ACC112 (cell line): ENCODE measurements around the gene CPT1C.

ENCODE experiments used
- H2AFZ ChIP-seq: fragments of 200-600 bp; sonication (generic); one replicate; pipeline ENCODE4 v1.6.0; 2017; ENCODE audit warnings: antibody characterized with exemption, low read length; ENCODE audit not compliant: unreplicated experiment
- H3K27ac ChIP-seq: fragments of 200-600 bp; sonication (generic); 2 replicates; pipeline ENCODE4 v1.5.1; 2014; ENCODE audit warnings: low read depth, mild to moderate bottlenecking, antibody characterized with exemption, low read length, moderate library complexity
- H3K27me3 ChIP-seq: fragments of 200-600 bp; sonication (generic); 2 replicates; pipeline ENCODE4 v1.6.1; 2014; ENCODE audit warnings: mild to moderate bottlenecking, antibody characterized with exemption, low read length, moderate library complexity, mixed read lengths; ENCODE audit not compliant: insufficient read depth
- H3K36me3 ChIP-seq: fragments of 200-600 bp; sonication (generic); 2 replicates; pipeline ENCODE4 v1.6.1; 2016; ENCODE audit warnings: mild to moderate bottlenecking, antibody characterized with exemption, low read length, moderate library complexity, mixed read lengths; ENCODE audit not compliant: insufficient read depth
- H3K4me1 ChIP-seq: fragments of 200-600 bp; sonication (generic); one replicate; pipeline ENCODE4 v1.6.1; 2016; ENCODE audit warnings: low read length, mixed read lengths; ENCODE audit not compliant: insufficient read depth, unreplicated experiment, control insufficient read depth
- H3K4me3 ChIP-seq: fragments of 200-600 bp; sonication (generic); 2 replicates; pipeline ENCODE4 v1.5.1; 2014; ENCODE audit warnings: mild to moderate bottlenecking, low read depth, low read length
- H3K79me2 ChIP-seq: fragments of 200-600 bp; sonication (generic); one replicate; pipeline ENCODE4 v1.6.0; 2016; ENCODE audit warnings: low read length; ENCODE audit not compliant: control insufficient read depth, unreplicated experiment, insufficient read depth

The CPT1C gene

DNA sequence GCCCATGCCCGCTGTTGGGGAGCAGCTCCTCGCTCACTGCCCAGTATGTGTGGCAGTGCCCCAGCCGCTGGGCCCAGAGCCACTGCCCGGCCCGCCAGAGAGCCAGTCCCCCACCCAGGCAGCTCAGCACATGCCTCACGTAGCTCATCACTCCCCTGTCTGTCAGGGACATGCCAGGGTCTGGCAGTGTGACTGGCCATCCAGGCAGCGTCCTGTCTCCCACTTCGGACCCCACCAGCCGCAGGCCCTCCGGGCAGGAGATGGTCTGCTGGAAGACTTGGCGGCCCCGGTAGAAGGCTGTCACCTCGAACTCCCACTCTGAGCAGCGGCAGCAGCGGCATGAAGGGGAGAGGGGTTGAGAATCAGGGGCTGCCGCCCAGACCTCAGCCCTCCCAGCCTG, 28.9 kb upstream of the CPT1C start:
- Histone ChIP-seq H3K4me1 (peaks cover 4% of the 10 kb centered on the region), H3K27me3 (no peaks in the 10 kb centered on the region), H3K27ac (no peak overlapping the region), H3K36me3 (0 out of 2 replicates have a peak, but pooled peaks cover 3% of the 10 kb centered on the region), H2AFZ (no peak overlapping the region), H3K4me3 (no peak overlapping the region), H3K79me2 (peaks cover 13% of the 10 kb centered on the region)

DNA sequence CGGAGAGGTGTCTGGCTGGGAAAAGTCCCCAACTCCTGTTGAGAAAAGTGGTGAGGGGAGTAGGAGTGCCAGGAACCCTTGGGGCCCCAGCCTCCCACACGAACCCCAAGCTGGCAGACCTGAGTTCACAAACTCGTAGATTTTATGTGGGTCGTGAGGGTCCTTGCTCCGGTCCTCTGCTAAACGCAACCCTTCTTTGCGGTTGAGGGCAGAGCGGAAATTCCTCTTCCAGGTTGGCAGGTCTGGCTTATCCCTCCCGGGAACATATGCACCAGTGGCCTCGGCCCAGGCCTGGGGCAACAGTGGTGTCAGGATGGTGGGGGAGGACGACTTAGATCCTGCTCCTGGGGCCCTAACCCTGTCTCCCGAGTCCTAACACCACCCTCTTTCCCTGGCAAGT, 27.7 kb upstream of the CPT1C start:
- Histone ChIP-seq H2AFZ (no peak overlapping the region), H3K4me1 (peaks cover 4% of the 10 kb centered on the region), H3K79me2 (peaks cover 16% of the 10 kb centered on the region), H3K36me3 (0 out of 2 replicates have a peak, but pooled peaks cover 3% of the 10 kb centered on the region), H3K27ac (no peak overlapping the region), H3K27me3 (no peaks in the 10 kb centered on the region), H3K4me3 (no peak overlapping the region)

DNA sequence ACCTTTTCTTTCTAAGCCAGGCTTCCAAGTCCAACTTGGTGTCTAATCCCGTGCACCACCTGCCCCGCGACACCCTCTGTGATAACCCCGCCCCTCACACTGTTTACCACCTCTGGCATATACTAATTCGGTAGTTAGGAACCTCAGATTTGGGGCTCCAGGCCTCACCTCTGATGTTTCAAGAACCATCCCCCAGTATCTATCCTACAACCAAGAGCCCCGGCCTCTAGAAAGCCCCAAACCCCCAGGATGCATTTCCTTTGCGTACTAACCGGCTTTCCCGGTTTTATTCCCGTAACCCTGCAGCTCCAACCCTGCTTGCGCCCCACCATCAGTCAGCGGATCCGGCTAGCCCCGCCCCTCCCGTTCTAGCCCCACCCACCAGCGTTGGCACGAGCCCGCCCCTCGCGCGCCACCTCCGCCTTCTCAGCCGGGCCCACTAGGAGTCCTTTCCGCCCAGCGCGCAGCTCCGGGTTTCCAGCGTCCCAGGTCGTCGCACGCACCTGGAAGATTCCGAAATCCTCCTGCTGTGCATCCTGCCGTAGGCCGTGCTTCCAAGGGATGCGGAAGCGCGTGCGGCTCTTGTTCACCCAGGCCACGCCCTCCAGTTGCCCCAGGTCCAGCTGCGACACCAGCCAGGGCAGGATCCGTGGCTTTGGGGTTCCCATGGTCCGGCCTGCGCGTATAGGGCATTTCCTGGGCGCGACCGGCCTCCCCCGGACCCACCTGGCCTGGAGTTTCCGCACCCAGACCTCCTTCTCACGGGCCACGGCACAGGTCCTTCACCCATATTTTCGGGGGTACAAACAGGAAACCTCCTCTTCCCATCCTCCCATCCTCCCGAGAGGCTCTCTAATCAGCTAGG, 26.5 kb upstream of the CPT1C start:
- Histone ChIP-seq H3K4me3 (peak overlapping the region; percentile 90), H3K36me3 (0 out of 2 replicates have a peak, but pooled peaks cover 3% of the 10 kb centered on the region), H3K79me2 (peaks cover 16% of the 10 kb centered on the region), H3K27me3 (no peaks in the 10 kb centered on the region), H3K27ac (peak overlapping the region; percentile 45), H2AFZ (no peak overlapping the region), H3K4me1 (peaks cover 4% of the 10 kb centered on the region)

DNA sequence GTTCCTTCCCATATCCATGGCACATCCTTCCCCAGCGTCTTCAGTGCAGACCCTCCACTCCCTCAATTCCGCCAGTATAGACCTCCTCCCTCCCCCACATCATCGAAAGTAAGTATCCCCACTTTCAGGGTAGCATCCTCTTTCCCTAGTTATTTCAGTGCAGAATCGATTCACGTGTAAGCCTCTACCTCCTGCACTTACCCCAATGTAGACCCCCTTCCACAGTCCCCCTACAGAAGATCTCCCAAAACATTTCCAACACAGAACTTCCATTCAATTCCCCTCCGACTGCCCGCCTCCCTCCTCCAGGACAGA, 25.9 kb upstream of the CPT1C start:
- Histone ChIP-seq H3K27ac (peak overlapping the region; percentile 45), H3K4me1 (peaks cover 4% of the 10 kb centered on the region), H3K36me3 (0 out of 2 replicates have a peak, but pooled peaks cover 3% of the 10 kb centered on the region), H2AFZ (no peak overlapping the region), H3K79me2 (peaks cover 16% of the 10 kb centered on the region), H3K27me3 (no peaks in the 10 kb centered on the region), H3K4me3 (peak overlapping the region; percentile 90)

DNA sequence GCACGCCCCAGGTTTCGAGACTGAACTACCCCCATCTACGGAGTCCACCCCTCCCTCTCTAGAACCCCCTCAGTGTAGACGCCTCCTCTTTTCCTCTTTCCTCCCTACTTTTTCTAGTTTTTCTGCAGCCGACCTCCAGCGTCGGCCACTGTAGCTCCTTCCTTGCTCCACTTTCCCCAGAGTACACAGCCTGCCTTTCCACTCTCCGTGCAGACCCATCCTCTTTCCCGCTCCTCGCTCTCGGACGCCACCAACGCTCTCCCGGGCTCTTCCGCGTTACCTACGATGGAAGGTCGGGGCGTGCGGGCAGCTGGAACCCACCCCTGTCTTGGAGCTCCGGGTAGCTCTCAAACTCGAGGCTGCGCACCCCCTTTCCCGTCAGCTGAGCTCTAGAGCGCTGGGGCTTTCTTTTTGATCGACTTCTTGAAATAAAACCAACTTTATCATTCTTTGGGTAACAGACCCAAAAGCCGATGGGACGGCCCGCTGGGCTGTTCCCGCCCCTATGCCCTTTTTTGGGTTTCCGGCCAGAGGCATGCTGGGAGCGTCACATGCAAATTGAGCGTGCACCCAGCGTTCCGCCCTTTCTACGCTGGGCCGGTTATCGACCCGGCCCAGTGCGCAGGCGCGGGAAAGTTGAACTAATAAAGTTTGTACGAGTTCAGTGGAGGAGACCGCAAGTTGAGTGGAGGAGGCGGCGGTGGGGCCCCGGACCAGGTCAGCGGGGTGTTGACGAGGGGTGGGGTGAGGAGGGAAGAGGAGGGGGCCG, 25.4 kb upstream of the CPT1C start, which contains the start of the genes BCL2L12 and IRF3:
Gene BCL2L12 (plus strand): TSS at position 583 of the 769 bp plus-strand sequence. CDS start 760 bp downstream, outside the sequence.
Gene IRF3 (minus strand): TSS at position 507 of the 769 bp plus-strand sequence. CDS start 1,019 bp downstream, outside the sequence.
- 0 out of 2 replicates have a peak, but pooled peaks cover 3% of the 10 kb centered on the region for H3K36me3 ChIP-seq

DNA sequence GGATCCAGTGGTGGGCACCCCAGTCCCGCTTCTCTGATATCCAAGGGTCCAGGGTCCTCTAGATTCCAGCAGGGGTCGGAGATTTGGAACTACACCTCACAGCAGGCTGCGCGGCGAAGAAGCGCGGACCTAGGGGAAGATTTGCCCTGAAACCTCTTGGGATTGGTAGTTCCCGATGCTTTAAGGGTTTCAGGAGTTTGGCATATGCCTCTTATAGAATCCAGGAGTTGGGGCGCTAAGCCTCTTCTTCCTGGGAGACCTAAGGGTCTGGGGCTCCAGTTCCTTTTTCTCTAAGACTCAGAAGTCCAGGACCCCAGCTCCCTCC, 24.8 kb upstream of the CPT1C start:
- Histone ChIP-seq H3K27ac (no peak overlapping the region), H3K4me3 (peak overlapping the region; percentile 90), H3K4me1 (peaks cover 4% of the 10 kb centered on the region), H3K36me3 (0 out of 2 replicates have a peak, but pooled peaks cover 2% of the 10 kb centered on the region), H3K27me3 (no peaks in the 10 kb centered on the region), H3K79me2 (peaks cover 16% of the 10 kb centered on the region), H2AFZ (no peak overlapping the region)

More for the DNA sequence above, 25.4 kb upstream of the CPT1C start, which contains the start of the genes BCL2L12 and IRF3:
- H3K27ac ChIP-seq: peak within 1 kb of the TSS; percentile 45
- H3K27me3 ChIP-seq: no peaks in the 10 kb centered on the region
- peaks cover 16% of the 10 kb centered on the region for H3K79me2 ChIP-seq
- peaks cover 4% of the 10 kb centered on the region for H3K4me1 ChIP-seq
- H3K4me3 ChIP-seq: peak within 1 kb of the TSS; percentile 90
- H2AFZ ChIP-seq: no peak within 1 kb of the TSS

DNA sequence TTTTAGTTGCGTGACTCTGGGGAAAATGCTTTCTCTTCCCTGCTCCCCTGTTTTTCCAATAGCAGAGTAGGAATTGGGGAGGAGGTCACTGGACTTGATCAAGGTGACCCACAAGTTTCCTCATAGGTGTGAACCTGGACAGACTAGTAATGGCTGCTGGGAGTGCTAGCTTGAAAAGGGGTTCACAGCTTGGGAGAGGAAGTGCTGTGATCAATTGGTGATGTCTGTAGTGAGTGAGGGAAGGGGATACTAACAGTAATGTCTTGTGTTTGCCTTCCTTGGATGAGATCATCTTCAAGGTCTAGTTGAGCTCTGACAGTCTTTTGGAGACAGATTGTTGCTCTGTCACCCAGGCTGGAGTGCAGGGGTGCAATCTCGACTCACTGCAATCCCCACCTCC, 23.4 kb upstream of the CPT1C start:
- peaks cover 16% of the 10 kb centered on the region for H3K79me2 ChIP-seq
- no peaks in the 10 kb centered on the region for H3K36me3 ChIP-seq
- no peak overlapping the region; the same call in 1 of the 2 replicates for H3K4me3 ChIP-seq
- H2AFZ ChIP-seq: no peak overlapping the region
- H3K27me3 ChIP-seq: no peaks in the 10 kb centered on the region
- peaks cover 8% of the 10 kb centered on the region for H3K4me1 ChIP-seq
- no peak overlapping the region for H3K27ac ChIP-seq

DNA sequence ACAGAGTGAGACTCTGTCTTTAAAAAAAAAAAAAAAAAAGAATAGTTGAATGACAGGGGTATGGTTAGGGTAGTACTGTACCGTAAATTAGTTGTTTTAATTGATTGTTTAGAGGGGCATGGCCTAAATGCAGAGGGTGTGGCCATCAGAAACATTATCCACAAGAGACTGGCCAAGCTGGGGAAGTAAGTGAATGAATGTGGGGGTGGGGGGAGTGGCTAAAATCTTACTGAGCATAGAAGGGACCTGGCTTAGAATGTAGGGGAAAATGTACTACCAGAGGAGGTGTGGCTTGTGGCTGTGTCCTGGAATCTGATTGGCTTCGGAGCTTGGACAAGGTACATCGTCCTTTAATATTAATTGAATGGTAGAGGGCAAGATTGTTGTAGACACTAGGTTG, 21.4 kb upstream of the CPT1C start:
- Histone ChIP-seq H3K27ac (no peak overlapping the region), H3K4me1 (peaks cover 8% of the 10 kb centered on the region), H2AFZ (no peak overlapping the region), H3K36me3 (no peaks in the 10 kb centered on the region), H3K79me2 (peaks cover 16% of the 10 kb centered on the region), H3K4me3 (no peak overlapping the region), H3K27me3 (no peaks in the 10 kb centered on the region)

DNA sequence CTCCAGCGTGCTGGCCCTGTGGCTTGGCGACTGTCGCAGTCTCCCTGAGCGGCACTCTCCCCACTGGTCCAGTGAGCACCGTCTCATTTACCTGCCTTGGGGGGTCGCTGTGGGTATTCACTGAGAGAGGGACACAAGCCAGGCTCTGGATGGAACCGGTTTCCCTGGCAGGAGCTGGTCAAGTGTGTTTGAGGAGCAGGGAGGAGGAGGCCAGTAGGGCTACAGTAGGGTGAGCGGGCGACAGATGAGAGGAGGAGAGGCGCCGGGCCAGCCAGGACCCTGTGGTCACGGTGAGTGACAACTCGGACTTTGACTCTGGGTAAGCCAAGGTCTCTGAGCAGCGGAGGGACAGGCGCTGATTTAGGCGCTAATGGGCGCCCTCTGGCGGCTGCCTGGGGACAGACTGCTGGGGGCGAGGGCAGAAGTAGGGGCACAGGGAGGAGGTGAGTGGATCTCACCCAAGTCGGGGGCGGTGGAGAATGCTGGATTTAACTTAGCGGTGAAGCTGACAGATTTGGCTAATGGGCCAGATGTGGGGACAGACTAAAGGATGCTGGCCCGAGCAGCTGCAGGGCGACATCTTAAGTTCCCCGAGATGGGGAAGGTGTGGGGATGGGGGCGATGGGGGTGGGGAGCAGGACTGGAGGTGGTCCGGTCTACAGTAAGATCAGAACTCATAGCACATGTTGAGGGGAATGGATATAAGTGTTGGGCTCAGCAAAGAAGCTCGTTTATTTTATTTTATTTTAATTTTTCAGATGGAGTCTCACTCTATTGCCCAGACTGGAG, 18.6 kb upstream of the CPT1C start:
- no peak overlapping the region for H3K4me3 ChIP-seq
- H3K27me3 ChIP-seq: no peaks in the 10 kb centered on the region
- no peak overlapping the region for H2AFZ ChIP-seq
- peaks cover 4% of the 10 kb centered on the region for H3K4me1 ChIP-seq
- H3K27ac ChIP-seq: no peak overlapping the region
- peaks cover under 1% of the 10 kb centered on the region for H3K79me2 ChIP-seq
- no peaks in the 10 kb centered on the region for H3K36me3 ChIP-seq

DNA sequence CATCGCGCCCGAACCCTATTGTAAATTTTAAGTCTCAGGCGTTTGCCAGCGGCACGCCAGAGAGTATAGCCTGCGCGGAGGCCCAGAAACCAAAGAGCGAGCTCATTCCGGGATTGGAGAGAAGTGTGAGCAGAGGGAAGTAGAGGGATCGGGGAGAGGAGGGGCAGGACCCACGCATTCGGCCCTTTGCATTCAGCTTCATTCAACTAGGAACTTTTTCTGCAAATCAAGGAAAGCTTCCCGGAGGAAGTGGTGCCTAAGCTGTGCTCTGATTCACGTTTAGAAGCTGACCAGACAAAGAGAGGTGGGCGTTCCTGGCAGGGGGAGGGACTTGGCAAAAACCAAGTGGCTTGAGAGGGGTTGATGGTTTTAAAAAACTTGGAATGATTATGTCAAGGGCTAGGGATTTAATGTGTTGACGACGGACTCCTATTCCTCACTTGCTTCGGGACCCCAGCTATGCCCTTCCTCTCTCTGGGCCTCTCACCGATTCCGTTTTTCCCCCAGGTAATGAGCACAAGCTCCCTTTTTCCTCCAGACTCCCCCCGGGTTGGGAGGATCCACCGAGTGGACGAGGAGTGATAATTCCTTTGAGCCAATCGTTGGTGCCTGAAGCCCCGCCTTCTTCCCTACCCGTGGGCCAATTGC, 14.7 kb upstream of the CPT1C start:
- Histone ChIP-seq H3K27me3 (no peaks in the 10 kb centered on the region), H3K36me3 (no peaks in the 10 kb centered on the region), H3K4me3 (peak overlapping the region; percentile 31), H3K79me2 (peaks cover 34% of the 10 kb centered on the region), H2AFZ (peak overlapping the region; percentile 10), H3K4me1 (peaks cover 19% of the 10 kb centered on the region), H3K27ac (peak overlapping the region; percentile 83)
